GM19452 (cell line): ENCODE measurements around the gene PBX4.
A peak's percentile ranks its signal among the peaks of the same experiment; 100 is the strongest.

Experiments used
- ATAC-seq: cut with Tn5 transposase; IDR thresholded peaks from one replicate; pipeline ENCODE4 v1.9.1; 2021; ENCODE audit not compliant: unreplicated experiment

PBX4 gene

GRCh38 chr19:19592690-19593089, 25.8 kb downstream of the PBX4 start:
- ATAC-seq = no peak

DNA sequence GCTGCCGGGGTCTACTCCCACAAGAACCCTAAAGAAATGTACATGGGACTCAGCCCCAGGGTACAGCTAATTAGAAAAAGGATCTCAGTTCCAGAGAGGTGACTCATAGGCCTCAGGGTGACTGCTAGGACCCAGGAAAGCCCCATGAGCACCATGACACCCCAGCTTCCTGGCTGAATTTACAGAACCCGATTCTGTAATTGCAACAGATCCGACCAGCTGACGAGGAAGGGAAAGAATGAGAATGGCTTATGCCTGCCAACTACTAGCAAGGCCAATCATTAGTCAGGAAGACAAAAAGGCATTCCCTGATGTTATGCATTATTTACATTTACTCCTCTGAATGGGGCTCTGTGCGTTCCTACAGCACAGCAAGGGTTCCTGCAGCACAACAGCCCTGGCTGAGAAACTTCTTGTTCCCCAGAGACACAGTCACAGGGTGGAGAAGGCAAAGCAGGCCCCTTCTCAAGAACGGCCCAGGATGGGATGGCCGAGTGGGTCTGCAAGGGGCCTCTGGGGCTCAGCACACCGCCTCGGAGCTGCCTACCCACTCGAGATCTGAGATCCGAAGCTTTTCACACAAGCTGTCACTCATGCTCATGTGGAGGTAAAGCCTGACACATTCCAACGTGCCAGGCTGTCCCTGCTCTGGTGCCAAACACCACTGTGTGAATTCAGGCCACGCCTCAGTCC, 27.2 kb downstream of the PBX4 start:
- peak; percentile 63 for ATAC-seq

DNA sequence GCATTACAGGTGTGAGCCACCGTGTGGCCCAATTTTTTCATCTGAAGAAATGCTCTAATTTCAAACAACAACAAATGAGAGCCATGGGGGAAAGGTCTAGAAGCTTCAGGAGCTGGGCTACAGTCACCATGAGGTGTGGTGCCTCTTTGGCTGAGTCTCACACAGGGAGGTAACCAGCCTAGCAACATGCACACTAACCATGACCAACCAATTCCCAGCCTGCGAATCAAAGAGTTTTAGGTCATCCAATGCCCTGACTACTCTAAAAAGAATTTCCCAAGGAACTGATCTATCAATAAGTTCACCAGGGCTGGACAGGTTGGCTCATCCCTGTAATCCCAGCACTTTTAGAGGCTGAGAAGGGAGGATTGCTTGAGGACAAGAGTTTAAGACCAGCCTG, 29.9 kb downstream of the PBX4 start:
- no peak for ATAC-seq

GRCh38 chr19:19587771-19588170, 30.7 kb downstream of the PBX4 start:
- no peak for ATAC-seq

DNA sequence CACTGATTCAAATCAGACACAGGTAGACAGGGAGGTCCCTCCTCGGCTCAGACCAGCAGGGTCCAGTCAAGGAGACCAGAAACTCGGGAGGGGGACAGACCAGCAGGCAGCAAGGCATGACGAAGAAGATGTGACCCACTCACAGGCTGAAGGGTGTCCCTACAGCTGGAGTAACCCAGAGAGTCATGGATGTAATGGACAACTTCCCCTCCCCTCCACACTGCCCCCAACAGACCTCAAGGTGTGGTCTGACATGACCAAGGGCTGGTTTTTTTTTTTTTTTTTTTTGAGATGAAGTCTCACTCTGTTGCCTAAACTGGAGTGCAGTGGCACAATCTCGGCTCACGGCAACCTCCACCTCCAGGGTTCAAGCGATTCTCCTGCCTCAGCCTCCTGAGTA, 34.1 kb downstream of the PBX4 start:
- ATAC-seq = no peak

DNA sequence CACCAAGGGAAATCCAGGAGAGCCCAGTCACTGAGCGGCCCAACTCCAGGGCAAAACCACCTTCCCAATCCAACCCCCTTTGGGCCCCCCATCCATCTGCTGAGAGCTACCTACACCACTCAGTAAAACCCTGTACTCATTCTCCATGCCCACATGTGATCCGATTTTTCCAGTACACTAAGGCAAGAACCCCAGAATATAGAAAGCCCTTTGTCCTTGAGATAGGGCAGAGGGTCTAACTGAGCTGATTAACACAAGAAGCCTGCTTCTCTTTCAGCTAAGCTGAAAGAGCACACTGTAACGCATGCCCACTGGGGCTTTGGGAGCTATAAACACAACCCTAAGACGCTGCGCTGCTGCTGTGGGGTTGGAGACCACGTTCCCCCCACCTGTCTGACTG, 36.0 kb downstream of the PBX4 start:
- no peak for ATAC-seq

DNA sequence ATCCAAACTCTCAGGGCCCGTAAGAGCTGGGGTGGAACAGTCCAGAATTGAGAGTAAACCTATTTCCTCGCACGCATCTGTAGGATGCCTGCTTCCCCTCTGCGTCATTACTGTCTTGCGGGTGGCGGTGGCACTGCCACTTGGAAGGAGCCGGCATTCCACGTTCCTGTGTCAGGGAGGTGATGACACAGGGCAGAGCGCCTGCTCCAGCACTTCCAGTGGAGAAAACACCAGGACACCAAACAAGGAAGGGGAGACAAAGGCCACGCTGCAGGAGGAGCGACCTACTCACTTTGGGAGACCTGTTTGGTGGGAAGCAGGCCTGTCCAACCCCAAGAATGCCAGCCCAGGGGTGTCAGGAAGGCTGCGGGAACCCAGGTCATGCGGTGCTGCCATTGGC, 37.1 kb downstream of the PBX4 start:
- ATAC-seq = no peak

DNA sequence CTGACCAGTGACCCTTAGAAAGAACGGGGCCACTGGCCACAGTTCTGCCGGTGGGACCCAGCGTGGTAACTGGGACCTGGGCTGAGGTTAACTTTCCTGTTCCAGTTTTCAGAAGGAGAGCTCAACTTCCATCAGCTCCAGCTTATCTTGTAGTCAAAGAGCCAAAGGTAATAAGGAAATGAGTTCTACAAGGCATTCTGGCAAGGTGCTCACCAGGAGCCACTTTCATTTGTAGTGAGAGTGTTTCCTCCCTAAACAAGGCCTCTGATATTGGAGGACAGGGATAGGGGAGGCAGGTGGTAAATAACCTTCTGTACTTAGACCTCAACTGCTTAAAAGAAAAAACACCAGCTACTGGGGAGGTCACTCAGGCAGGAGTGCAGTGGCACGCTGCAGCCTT, 38.1 kb downstream of the PBX4 start:
- no peak for ATAC-seq

GRCh38 chr19:19579533-19580361, 38.7 kb downstream of the PBX4 start:
- ATAC-seq = no peak

DNA sequence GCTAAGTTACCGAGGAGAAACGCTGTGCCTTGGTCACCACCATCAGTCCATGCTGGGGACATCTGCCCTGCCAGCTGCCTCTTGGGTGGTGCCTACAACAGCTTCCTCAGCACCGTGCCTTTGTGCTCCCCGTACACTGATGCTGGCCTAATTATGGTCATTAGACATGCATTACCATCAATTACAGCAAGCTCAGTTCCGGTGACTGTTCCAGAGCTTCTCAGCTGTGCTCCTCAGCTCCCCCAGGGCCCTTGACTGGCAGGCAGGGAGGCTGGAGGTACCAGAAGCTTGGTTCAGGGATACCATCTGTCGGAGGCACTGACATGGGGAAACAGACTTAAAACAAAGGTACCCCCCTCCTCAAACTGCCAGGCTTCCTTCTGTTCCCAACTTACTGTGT, 40.2 kb downstream of the PBX4 start:
- ATAC-seq = no peak

DNA sequence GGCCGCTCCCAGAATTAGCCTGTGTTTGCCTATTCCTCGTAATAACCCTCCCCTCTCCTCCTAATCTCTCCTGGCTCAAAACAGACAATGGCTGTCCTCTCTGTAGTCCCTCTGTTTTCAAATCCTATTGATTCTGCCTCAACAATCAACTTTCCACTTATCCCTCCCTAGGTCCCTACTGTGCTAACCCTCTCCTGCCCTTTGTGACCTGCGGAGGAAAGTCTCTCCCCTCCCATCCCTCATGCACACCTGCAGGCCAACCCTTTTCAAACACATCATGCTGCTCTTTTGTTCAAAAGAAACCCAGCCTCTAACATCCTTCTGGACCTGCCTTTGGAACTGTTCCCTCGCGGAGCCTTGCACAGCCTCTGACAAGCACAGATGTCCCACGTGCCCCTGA, 43.1 kb downstream of the PBX4 start:
- no peak for ATAC-seq

- ATAC-seq = no peak
These were observed 47.3 kb downstream of the PBX4 start for GRCh38 chr19:19571071-19571786.

GRCh38 chr19:19570571-19570970, 47.9 kb downstream of the PBX4 start:
- no peak for ATAC-seq

DNA sequence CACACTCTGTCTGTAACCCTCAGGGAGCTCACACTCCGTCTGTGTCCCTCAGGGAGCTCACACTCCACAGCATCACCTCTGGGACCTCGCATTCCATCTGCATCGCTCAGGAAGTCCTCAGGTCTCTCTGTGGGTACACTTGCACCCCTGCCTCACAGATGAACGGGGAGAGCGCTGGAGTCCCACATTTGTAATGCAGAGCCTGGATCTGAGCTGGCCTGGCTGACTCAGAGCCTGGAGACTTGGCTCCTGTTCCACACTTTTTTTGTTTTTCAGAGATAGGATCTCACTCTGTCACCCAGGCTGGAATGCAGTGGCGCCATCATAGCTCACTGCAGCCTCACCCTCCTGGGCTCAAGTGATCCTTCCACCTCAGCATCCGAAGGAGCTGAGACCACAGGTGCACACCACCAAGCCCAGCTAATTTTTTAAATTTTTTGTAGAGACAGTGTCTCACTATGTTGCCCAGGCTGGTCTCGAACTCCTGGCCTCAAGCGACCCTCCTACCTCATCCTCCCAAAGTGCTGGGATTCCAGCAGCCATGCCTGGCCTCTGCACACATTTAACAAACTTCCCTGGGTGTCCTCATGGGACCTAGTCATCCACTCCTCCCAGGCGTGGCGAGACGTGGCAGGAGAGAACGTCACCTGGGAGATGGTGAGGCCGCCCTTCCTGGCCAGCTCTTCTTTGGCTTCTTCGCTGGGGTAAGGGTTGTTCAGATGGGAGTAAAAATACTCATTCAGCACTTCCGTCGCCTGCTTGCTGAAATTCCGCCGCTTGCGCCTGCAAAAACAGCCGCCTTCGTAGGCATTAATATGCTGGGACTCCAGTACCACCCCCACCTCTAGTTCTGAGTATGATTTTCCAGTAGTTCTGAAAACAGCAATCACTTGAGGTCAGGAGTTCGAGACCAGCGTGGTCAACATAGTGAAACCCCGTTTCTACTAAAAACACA, 49.4 kb downstream of the PBX4 start:
- no peak for ATAC-seq

DNA sequence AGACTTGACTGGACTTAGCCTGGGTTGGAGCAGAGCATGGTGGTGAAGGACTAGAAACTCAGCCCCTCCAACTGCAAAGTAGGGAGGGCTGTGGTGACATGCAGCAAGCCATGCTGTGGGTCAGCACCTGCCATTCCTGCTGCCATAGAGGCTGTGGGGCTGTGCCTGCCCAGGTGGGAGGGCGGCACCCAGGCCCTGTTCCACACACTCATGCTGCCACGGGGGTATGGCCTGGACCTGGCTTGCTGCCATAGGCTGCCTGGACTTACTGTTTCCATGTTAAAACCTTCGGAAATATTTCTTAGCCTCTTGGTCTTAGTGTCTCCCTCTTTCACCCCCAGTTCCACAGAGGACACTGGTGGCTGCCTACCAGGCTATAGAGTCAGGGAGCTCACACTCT, 51.1 kb downstream of the PBX4 start:
- ATAC-seq = no peak

- ATAC-seq = no peak
These were observed 52.2 kb downstream of the PBX4 start for GRCh38 chr19:19566306-19566705.

DNA sequence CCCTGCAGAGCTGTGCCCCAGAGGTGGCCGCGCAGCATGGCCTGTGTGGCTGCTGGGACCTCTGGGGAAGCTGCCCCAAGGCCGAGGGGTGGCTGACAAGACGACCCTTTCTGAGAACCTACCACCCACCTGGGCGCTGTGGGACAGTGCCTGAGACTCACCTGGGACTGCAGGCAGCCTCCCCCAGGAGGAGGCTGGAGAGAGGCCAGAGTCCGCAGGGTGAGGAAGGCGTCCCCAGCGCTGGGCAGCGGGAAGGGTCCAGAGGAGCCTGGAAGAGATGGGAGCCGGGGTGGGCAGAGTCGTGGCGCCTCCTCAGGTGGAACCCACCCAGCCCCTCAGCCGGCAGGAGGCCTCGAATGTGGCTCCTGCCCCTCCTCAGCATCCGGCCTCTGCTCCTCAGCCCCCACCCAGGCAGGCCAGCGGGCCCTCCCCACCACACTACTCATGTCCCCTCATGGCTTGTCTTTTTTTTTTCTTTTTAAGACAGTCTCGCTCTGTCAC, 55.1 kb downstream of the PBX4 start:
- ATAC-seq = no peak

- no peak for ATAC-seq
These were observed 55.7 kb downstream of the PBX4 start for GRCh38 chr19:19562665-19563347.

DNA sequence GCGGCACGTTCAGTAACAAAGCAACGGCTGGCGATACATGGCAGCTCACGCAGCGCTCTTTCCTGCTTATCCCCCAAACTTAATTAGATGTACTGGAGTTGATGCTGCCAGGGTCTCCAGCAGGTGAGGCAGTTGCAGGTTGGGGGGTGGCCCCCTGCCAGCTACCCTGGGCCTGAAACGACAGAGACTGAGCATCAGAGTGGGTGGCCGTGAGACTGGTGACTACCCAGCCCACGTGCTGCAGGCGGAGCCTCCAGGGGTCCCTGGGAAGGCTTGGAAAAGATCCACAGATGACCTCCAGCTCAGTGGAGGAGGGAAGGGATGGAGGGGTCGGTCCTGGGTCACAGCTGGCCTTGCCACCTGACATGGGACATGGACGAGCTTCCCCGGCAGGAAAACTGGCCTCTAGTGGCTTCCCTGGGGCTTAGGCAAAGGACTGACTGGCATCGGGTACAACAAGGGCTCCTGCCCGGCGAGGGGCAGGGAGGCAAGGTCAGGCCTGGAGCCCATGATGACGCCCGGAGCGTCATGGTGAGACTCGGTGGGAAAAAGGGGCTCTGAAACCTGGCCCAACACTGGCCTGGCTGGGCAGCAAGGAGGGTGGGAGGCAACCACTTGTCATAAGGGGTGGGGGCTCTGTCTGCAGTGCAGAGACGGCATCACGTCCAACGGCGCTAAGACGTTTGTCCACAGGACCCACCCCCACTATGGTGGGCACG, 56.4 kb downstream of the PBX4 start:
- no peak for ATAC-seq
